Right renal pelvis (tissue), 4 donors: ENCODE results near the gene PKIG. TPM values are rescaled to one million over a fixed set of nuclear protein-coding genes. Genes with fewer than 3 reads are reported as not detected.
"Not testable (repeated sequence)": the region's sequence is repeated elsewhere in the genome, so short reads cannot be mapped to it uniquely, and the experiment has no call there.

Experiments used
- DNase-seq, 4 donors: peaks; one replicate each; pipeline ENCODE4 v3.0.0-alpha.2; 2013; ENCODE audit warnings: low read depth in 4 of 4, low spot score in 3 of 4, missing footprints in 1 of 4
- polyA plus RNA-seq, 4 donors: library from polyadenylated mRNA; unstranded; fragments of 120-200 nt; gene quantifications; one replicate each; pipeline ENCODE4 v1.2.1, GENCODE V29; 2013; ENCODE audit not compliant: insufficient read length in 4 of 4

Gene PKIG
- polyA plus RNA-seq, 4 donors, result 61.2 to 73.4 (median 68.2) TPM

- no peak for DNase-seq
Observed at GRCh38 chr20:44571362-44571988, 10.9 kb upstream of the PKIG start.

GRCh38 chr20:44572551-44573500, 9.6 kb upstream of the PKIG start:
- no peak for DNase-seq

- DNase-seq, result no peak
Observed at GRCh38 chr20:44573501-44573869, 8.9 kb upstream of the PKIG start.

- DNase-seq, result no peak
Observed at GRCh38 chr20:44574372-44574771, 8.0 kb upstream of the PKIG start.

GRCh38 chr20:44576297-44576696, 6.1 kb upstream of the PKIG start:
- DNase-seq, result no peak

- no peak for DNase-seq
Observed at GRCh38 chr20:44579313-44580081, 2.9 kb upstream of the PKIG start.

GRCh38 chr20:44580581-44581268, 1.7 kb upstream of the PKIG start:
- no peak for DNase-seq

- DNase-seq, result no peak
Observed at GRCh38 chr20:44581515-44581914, 864 bp upstream of the PKIG start.

GRCh38 chr20:44583157-44583556, 778 bp downstream of the PKIG start:
- DNase-seq, result no peak

GRCh38 chr20:44584162-44584561, 1.8 kb downstream of the PKIG start:
- no peak for DNase-seq

GRCh38 chr20:44585057-44585963, 2.9 kb downstream of the PKIG start:
- no peak for DNase-seq

GRCh38 chr20:44586289-44586911, 4.0 kb downstream of the PKIG start:
- DNase-seq, result no peak

- no peak for DNase-seq
Observed at GRCh38 chr20:44587035-44587980, 4.9 kb downstream of the PKIG start.

- not testable (repeated sequence) for DNase-seq
Observed at GRCh38 chr20:44588321-44588720, 5.9 kb downstream of the PKIG start.

GRCh38 chr20:44589537-44589936, 7.2 kb downstream of the PKIG start:
- no peak for DNase-seq

GRCh38 chr20:44590980-44591778, 8.8 kb downstream of the PKIG start:
- DNase-seq, result no peak

GRCh38 chr20:44592366-44592765, 10.0 kb downstream of the PKIG start:
- no peak for DNase-seq
